HG02763 (cell line): ENCODE measurements around the gene THEM4.

ENCODE experiments used
- ATAC-seq: cut with Tn5 transposase; IDR thresholded peaks from one replicate; pipeline ENCODE4 v1.9.1; 2021; ENCODE audit warnings: mild to moderate bottlenecking, moderate library complexity; ENCODE audit not compliant: unreplicated experiment

Gene THEM4

DNA sequence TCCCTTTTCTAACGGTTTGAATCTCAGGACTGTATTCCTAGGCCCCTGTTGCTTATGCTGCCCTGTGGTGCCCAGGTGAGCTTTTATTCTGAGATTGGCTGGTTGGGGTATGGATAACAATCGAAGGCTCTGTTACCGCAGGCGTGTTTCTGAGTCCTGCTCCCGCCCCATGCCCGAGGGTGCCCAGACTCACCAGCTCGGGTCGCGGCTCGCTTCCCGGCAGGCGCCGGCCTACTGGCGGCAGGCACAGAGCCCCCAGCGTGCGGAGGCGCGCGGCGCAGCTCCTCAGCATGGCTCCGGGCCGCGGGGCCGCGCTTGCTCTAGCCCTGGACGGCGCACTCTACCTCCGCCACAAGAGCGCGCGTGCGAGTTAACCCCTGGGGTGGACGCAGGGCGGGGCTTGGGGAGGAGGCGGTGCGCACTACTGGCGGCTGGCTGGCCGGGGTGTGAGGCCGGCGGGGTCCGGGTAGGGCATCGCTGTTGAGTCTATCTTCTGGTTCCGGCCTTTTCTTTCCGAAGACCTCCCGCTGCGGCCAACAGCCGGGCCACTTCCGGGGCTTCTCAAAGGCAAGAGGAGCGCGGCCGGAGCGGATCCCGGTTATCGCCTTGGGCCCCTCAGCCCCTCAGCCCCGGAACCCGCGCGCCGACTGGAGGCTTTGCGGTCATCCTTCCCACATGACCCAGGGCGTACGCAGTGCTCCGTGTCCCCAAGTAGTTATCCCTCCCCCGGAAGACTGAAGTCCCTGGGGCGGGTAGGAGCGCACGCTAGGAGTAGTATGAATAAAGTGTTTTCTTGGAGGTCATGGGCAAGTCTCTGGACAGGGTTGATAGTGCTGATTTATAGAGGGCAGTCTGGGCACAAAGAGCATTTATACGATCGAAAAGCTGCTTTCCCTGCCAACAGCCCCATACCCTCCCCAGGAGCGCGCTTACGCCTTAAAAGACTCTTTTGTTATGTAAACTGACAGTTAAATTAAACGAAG, at the start of gene THEM4:
TSS of gene THEM4 (minus strand) at position 345 of the 983 bp plus-strand sequence. CDS start at position 292, 53 bp downstream.
- ATAC-seq, result peak; percentile 98

GRCh38 chr1:151958959-151959358, 49.6 kb upstream of the THEM4 start:
- no peak for ATAC-seq

DNA sequence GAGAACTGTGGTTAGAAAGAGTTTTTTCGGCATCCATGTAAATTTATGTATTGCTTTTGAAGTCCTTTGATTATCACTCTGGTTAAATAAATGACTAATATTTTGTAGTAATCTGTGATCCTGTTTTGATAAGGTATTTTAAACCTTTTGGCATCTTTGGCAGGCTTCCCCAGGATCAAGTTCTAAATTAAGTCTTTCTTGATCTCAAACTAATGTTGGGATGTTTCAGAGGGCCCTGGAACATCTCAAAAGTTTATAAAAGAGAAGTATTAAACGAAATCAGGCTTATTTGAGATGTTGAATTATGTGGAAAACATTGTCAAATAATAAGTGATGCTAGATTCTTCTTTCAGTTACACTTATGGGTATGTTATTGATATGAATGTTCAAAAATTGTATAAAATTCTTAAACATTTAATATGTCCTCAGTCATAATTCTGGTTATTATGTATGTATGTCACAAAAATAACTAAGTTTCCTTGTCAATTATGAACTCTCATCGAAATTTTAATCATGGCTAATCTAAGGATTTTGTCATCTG, 47.7 kb upstream of the THEM4 start:
- no peak for ATAC-seq

GRCh38 chr1:151953409-151954094, 44.2 kb upstream of the THEM4 start:
- ATAC-seq, result no peak

GRCh38 chr1:151952811-151953210, 43.5 kb upstream of the THEM4 start:
- no peak for ATAC-seq

DNA sequence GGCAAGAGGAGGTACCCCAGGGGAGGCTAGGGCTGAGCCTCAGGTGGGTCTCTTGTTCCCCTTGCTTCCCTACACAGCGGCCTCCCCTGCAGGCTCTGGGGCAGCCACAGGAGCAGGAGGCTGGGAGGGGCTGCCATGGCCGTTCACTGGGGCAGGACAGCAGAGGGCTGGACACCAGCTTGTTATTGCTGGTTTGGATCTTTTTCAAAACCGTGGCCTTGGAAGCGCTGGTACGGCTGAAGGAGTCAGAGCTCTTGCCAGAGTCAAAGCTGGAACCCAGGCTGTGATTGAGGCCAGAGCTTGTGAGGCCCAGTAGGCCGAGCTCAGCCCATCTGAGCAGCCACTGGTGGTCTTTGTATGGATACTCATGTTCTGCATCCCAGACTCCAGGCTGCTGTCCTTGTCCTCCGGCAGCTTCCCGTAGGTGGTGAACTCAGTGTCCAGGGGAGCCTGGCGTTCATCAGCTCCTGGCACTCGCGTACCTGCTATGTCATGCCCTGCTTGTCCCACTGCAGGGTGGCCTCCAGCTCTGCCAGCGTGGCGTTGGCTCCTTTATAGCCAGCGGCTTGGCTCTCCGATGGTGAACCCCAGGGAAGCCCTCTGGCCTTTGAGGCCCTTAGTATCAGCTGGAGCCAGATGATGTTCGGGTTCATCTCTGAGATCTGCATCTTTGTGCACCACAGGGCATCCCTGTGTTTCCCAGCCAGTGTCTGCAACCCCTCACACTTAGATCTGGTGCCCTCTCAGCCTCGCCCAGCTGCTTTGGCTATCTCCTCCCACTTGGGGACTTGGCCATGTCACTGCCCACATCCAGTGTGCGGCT, 40.3 kb upstream of the THEM4 start:
- no peak for ATAC-seq

DNA sequence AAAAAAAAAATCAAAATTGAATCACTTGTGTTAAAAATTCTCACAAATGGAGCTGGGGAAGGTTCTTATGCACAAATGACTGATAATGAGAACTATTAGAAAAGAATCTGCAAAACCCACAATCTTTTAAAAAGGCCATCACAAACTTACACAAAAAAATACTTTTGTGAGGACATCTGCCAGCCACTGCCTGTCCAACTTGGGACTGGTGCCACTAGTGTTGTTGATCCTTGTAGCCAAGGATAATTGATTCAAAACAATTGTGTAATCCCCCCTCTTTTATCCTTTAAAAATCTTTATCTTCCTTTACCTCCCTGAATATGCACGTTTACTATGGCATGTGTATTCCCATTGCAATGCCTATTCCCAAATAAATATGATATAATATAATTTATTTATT, 39.2 kb upstream of the THEM4 start:
- no peak for ATAC-seq

GRCh38 chr1:151947140-151947539, 37.8 kb upstream of the THEM4 start:
- ATAC-seq, result no peak

DNA sequence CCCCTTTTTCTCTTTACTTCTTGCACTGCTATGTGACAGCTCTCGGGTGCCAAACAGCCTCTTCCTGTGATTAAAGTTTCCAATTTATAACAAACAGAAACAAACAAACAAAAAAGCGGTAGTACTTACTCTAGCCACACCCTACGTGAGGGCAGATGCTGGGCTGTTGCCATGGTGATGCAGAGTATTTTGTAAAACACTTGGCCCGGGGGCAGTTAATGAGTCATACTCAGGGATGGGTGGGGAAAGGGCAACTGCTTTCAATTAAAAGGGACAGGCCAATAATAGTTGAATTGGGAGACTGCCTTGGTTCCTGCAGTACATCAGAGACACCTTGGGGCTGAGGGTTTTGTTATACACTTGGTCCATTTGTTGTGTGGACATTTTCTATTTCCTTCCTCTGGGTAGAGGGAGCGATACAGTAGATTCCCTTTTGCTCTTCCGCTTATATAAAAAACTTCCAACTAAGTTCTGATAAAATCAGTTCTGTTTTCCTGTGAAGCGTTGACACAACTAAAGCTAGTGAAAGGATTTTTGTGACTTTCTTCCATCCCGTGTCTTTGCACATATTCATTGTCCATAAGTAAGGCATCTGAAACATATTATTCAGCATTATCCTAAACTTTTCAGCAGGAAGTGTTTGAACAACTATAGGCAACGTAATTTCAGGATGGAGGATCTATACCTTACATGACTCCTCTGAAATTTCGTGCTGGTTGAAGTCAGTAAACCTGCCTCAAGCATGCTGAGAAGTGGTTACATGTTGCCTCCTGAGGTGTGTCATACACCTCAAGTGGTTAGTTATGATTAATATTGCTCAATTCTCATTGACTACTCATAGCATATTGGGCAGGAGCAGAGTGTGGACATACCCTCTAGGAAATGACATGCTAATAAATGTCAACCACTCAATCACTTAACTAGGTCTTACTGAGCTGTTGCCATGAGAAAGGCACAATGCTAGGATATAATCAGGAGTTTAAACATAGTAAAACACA, 36.7 kb upstream of the THEM4 start:
- no peak for ATAC-seq

- no peak for ATAC-seq
Measured at GRCh38 chr1:151944857-151945575, 35.7 kb upstream of the THEM4 start.

DNA sequence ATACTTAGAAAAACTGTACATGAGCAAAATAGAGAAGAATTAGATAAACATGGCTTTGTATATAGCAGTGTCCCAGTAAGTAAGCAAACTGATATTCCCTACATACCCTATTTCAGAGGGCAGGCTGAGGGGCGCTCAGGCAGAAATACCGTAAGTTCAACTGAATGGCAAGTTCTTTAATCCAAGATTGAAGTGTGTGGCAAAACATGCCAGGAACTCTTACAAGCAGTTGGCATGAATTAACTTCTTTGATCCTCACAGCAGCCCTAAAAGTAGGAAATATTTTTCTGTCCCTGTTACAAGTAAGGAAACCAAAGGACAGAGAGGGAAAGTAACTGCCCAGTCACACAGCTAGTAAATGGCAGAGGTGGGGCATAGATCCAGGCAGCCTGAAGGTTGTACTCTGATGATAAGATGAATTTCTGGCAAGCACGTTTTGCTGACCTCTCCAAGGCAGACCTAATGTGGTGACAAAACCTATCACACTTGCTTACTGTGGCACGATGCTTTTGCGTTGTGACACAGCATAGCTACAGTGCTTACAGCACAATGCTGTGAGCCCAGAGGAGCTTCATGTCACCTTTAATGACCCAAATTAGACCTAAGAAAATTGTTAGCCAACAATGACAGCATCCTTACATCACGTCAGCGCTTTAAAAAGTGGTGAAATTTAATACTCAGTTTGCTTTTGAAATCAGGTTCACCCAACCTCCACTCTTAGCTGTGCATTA, 35.0 kb upstream of the THEM4 start:
- no peak for ATAC-seq

- ATAC-seq, result no peak
Measured at GRCh38 chr1:151943591-151943990, 34.3 kb upstream of the THEM4 start.

DNA sequence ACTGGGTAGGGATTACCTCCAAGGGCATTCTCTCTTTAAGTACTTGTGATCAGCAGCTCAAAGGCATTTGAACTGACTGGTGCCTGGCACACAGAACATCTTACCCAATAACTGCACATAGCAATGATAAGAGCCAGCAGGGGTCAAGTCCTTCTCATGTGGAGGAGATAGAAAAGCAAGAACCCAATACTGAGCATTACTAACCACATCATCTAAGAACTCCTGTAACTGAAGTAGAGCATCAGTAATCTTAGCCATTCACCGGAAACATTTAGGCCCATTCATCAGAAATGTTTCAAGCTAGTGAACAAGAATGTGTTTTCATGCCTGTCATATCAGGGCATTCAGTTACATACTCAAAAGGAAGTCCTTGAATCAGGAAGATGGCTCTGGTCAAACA, 33.6 kb upstream of the THEM4 start:
- no peak for ATAC-seq

- ATAC-seq, result no peak
Measured at GRCh38 chr1:151940541-151940940, 31.2 kb upstream of the THEM4 start.

DNA sequence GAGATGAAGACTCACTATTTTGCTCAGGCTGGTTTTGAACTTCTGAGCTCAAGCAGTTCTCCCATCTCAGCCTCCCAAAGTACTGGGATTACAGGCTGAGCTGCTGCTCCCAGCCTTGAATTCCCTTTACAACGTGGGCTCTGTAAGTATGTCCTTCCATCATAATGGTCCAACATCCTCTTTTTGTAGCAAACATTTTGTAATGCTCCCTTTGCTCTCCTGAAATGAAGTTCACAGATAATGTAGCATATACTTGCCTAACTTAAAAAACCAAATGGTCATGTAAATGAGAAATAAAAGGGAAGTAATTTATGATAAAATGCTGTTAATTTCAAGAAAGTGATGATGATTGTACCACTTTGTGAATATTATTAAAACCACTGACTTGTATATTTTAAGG, 30.5 kb upstream of the THEM4 start:
- no peak for ATAC-seq

DNA sequence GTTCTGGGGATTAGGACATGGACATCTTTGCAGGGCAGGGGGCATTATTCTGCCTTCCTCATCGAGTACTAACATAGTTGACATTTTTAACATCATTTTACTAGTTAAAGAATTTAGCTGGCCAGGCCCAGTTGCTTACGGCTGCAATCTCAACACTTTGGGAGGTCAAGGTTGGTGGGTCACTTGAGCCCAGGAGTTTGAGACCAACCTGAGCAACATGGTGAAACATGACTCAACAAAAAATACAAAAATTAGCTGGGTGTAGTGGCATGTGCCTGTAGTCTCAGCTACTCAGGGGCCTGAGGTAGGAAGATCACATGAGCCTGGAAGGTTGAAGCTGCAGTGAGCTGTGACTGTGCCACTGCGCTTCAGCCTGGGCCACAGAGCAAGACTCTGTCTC, 29.8 kb upstream of the THEM4 start:
- ATAC-seq, result no peak

- no peak for ATAC-seq
Measured at GRCh38 chr1:151936653-151937052, 27.3 kb upstream of the THEM4 start.

GRCh38 chr1:151935894-151936602, 26.7 kb upstream of the THEM4 start:
- ATAC-seq, result no peak
